Myocyte (in vitro differentiated cells): ENCODE measurements around the gene SOCS1. TPM values are rescaled to one million over a fixed set of nuclear protein-coding genes. Genes with fewer than 3 reads are reported as not detected.

ENCODE experiments used
- DNase-seq: peaks from one replicate; pipeline ENCODE4 v3.0.0-alpha.2; 2012; ENCODE audit warnings: low read depth
- total RNA-seq: library from RNA; depleted of rRNA; stranded (reverse); fragments of >200 nt; gene quantifications from 2 replicates; pipeline ENCODE4 v1.2.3, GENCODE V29; 2014

The SOCS1 gene
- total RNA-seq, 1 donor from 2014 or later = 1.2 TPM

DNA sequence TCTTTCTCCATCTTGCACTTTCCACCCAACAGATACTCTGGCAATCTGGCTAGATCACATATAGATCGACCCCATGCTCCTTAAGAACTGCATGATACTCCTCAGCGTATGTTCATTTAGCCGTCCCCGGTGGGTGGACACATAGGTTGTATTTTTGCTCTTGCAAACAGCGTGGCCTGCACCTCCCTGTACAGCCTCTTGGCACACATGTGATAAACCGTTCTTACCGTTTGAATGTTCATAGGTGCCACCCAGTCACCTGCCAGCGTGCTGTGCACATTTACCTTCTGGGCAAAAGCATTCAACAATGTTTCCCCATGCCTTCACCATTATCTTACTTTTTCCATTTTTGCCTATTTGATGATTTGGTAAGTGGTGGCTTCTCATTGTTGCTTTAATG, 6.9 kb upstream of the SOCS1 start:
- DNase-seq = no peak

DNA sequence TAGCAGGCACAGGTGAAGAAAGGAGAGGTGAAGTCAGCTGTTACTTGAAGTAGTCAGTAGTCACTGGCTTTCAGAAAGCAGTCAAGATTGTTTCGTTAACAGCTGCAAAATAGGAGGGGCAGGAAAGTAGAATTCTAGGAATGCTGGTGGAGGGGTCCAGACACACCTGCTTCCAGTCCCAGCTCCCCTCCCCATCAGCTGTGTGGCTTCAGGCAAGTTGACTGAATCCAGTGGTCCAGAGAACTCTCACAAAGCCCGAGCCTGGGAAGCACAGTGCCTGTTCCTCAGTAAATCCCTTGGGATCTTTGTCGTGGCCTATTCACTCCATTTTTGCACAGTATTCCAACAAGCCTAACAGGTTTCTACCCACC, 4.6 kb upstream of the SOCS1 start:
- no peak for DNase-seq

DNA sequence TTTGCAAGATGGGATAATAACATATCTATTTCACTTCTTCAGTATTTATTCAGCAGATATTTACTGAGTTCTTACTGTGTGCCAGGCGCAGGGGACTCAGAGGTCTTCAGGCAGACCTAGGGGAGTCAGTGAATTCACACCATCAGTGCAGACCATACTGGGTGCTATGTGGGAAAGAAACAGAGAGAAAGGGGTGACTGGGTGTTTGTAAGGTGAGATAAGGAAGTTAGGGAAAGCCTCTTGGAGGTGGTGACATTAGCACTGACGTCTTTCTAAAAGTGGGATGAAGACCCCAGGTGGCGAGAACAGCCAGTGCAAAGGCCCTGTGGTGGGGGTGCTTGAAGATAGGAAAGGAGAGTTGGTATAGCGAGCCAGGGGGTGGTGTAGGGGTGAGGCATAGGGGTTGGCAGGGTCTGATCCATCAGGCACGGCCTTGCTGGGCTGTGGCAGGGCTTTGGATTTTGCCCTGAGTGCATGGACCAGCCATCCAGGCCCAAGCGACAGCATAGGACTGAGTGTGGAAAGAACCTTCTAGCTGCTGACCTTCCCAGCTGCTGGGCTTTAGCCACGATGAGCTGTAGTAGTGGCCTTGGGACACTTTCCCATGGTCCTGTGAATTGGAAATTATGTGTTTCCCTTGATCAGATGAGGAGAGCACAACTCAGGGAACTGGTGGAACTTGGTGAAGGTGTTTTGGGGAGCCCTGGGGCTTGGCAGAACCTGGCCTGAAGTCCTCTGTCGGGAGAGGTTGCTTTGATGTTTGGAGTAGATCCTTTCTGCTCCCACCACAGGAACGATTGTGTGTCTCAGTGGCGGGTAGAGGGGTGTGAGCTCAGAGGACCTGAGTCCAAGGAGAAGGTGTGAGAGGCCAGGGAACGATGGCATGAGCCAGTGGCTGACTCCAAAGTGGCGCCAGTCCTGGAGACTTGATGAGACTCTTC, 3.9 kb upstream of the SOCS1 start:
- no peak for DNase-seq

DNA sequence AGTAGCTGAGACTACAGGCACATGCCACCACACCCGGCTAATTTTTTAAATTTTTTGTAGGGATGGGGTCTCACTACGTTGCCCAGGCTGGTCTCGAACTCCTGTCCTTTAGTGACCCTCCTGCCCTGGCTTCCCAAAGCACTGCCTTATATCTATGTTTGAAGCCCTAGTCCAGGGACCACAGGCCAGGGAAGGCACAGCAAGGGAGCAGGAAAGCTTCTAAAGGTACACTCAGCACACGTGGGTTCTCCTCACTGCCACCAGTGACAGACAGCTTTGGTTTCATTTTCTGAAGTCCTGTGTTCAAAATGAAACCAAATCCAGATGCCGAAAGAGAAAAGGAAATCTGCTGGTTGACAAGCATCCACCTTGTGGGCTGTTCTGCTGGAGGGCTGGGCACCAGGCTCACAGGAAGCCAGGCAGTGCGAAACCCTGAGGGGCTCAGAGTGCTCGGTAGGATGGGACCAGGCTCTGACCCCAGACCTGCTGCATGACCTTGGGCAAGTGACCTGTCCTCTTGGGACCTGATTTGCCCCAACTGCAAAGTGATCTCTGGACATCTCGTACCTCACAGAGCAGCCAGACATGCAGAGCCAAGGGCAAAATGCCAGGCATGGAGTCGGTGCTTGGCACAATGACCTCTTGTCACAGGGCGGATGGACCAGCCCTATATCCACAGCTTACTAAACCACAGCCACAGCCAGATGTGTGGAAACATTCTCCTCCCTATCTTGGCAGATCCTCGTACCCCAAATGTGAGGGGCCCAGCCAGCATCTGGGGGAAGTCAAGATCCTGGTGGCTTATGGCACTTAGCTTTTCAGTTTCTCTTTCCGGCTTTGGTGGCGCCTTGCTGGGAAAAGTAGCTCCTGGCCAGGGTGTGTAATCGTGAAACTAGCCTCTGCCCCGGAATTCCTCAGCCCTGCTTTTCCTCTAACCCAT, 2.8 kb upstream of the SOCS1 start:
- DNase-seq = no peak

DNA sequence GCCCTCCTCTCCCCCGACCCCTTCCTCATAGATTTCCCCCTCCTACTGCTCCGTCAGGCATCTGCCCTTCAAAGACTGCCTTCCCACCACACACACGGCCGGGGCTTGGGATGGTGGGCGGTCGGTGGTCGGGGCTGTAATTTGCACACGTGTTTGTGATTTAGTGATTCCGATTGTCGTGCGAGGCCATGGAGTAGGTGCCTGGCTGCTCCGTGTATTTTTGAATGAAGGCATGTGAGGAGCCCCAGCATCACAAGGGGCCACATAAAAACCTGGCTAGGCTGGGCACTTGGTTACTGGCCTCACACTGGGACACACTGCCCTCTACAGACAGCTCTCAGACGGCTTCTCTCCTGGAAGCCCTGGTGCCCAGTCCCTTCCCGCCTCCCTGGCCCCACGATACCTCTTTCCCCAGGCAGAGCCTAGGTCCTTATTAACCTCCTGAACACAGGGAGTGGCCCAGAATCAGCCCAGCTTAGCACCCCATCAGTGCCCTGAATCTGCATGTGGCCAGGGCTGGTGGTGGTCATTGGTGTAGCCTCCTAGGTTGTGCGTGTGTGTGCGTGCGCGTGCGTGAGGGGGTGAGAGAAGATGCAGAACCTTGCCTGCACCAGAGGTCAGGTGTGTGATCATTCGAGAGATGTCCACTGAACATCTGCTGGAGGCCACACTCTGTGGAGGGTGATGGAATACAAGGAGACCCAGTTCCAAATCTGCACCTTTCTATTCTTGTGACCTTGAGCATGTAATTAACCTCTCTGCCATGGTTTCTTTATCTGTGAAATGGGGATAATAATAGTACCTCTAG, 1.3 kb upstream of the SOCS1 start:
- peak; percentile 86 for DNase-seq

DNA sequence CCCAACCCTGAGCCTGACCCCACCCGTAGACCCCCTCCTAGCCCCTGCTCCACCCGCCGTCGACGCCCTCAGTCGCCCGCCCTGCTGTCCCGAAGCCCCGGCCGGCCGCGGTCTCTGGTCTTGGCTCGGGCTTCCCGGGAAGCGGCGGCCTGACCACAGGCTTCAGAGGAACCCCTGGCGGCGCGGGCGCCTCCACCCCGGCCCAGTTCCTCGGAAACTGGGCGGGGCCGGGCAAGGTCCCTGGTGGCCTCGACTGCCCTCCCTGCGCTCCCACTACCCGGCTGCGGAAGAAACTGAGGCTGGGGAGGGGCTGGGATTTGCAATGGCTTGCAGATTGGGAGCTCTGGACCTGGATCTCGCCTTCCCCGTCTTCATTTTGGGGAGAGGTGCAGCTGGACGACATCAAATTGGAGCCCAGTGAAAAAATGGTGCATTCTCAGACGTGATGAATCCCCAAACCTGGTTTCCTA, 692 bp upstream of the SOCS1 start:
- peak; percentile 85 for DNase-seq

DNA sequence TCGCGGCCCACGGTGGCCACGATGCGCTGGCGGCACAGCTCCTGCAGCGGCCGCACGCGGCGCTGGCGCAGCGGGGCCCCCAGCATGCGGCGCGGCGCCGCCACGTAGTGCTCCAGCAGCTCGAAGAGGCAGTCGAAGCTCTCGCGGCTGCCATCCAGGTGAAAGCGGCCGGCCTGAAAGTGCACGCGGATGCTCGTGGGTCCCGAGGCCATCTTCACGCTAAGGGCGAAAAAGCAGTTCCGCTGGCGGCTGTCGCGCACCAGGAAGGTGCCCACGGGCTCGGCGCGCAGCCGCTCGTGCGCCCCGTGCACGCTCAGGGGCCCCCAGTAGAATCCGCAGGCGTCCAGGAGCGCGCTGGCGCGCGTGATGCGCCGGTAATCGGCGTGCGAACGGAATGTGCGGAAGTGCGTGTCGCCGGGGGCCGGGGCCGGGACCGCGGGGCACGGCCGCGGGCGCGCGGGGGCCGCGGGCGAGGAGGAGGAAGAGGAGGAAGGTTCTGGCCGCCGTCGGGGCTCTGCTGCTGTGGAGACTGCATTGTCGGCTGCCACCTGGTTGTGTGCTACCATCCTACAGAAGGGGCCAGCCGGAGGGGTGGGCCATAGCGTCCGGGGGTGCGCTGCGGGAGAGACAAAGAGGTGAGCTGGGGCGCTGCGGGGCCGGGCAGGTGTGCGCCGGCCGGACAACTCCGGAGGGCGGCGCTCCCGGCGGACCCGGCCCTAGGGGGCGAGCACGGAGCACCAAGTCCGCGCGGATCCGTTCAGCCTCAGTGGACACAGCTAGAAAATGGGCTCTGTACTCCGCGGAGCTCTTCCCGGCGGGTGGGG, 879 bp downstream of the SOCS1 start:
- DNase-seq = no peak

DNA sequence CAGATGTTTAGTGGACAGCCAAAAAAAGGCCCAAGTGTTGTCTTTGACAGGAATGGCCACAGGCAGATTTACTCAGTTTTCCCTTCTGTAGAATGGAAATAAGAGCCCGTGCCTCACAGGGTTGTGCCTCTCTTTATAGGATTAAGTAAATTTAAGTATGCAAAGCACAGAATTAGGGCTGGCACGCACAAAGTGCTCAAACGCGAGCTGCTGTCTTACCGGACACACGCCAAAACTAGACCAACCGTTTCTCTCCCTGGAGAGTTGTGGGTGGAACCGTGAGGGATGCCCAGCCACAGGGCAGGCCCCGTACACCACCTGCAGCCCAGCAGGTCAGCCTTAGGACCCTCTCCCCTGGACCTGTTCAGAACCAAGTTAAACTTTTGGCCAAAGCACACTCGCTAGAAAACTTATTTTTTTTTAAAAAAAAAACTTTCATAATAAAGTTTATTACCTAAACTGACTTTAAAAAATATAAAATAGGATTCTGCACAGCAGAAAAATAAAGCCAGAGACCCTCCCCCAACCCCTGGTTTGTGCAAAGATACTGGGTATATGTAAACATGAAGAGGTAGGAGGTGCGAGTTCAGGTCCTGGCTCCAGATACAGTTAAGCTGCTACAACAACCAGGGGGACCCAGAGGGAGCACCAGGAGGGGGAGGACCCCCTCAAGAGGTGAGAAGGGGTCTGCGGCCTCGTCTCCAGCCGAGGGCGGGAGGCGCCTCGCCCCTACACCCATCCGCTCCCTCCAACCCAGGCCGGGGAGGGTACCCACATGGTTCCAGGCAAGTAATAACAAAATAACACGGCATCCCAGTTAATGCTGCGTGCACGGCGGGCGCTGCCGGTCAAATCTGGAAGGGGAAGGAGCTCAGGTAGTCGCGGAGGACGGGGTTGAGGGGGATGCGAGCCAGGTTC, 1.8 kb downstream of the SOCS1 start:
- DNase-seq = no peak

DNA sequence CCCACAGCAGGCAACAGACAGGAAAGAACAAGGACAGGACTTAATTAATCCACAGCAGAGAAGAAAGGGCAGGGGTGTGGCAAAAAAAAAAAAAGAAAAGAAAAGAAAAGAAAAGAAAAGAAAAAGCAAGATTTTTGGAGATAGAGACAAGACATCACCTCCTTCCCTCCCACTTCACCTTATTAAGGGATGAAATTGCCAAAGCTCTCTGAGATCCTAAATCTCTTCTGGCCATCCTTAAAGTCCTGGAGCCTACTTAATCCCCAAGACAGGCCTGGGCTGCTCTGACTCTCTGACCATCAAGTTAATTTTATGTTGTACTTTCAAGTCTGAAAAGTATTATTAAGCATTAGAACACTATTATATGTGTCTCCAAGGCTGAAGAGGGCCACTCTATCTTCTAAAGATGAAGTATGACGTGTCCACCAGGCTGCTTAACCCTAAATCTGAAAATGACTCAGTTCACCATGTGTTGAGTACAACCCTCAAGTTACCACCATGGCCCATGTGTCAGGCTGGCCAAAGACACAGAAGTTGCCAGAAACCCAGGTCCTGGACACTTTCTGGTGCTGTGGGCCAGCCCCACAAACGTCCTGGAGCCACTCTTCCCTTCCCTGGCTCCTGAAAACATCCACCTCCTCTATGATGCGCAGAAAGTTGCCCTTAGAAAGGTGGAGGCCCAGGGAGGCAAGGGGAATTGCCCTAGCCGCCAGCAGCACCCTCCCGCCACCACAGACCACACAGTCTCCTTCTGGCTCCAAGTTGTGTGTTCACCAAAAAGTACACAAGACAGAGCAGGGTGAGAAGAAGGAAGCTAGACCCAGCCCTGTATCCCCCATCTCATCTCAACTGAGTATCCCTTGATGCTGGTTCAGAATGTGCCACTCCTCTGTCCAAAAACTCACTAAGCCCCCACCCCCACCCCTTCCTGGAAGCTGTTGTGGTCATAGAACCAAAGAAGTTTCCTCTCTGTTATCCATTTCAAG, 2.7 kb downstream of the SOCS1 start:
- peak; percentile 43 for DNase-seq

DNA sequence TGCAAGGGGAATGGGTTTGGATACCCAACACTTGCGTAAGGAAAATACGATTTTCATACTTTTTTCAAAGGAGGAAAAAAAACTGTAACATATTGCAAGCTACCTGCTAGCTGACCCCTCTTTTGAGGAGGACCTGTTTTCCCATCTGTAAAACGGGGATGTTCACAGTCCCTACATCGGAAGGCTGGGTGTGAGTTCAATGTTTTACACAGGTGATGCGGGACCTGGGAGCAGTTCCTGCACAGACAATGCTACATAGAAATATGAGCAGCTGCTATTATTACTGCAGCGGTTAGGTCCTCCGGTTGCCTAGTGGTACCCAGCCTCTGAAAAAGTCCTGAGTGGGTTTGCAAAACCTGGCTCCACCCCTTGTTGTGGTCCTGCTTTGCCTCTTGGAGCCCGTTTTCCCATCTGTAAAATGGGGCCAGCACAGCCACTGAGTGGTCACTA, 3.5 kb downstream of the SOCS1 start:
- no peak for DNase-seq

DNA sequence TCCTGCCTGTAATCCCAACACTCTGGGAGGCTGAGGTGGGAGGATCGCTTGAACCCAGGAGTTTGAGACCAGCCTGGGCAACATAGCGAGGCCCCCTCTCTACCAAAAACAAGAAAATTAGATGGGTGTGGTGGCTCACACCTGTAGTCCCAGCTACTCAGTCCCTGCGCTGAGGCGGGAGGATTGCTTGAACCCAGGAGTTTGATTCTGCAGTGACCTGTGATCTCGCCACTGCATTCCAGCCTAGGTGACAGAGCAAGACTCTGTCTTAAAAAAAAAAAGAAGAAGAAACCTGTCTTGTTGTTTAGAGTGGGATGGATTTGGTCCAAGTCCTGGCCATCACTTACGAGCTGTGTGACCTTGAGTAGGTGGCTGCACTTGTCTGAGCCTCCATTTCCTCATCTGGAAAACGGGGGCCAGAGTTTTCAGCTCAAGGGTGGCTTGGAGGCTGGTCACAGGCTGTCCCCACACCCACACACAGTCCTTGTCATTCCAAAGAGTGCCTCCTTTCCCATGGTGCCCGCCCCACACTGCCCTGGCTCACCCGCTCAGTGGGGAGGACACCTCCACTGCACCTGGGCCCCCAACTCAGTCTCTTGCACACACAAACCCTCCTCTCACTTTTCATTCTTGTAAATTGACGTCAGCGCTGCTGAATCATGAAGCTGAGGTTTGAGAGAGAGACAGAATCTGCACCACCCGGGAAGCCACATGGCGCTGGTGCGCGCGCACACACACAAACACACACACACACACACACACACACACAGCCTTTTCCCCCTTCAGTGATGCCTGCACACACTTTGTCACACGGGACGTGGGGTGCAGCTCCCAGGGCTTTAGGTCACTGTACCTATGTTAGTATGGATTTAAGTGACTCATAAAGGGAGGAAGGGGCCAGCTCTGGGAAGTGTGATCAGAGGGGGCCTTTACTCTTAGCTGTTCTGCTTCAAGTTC, 4.2 kb downstream of the SOCS1 start:
- no peak for DNase-seq

DNA sequence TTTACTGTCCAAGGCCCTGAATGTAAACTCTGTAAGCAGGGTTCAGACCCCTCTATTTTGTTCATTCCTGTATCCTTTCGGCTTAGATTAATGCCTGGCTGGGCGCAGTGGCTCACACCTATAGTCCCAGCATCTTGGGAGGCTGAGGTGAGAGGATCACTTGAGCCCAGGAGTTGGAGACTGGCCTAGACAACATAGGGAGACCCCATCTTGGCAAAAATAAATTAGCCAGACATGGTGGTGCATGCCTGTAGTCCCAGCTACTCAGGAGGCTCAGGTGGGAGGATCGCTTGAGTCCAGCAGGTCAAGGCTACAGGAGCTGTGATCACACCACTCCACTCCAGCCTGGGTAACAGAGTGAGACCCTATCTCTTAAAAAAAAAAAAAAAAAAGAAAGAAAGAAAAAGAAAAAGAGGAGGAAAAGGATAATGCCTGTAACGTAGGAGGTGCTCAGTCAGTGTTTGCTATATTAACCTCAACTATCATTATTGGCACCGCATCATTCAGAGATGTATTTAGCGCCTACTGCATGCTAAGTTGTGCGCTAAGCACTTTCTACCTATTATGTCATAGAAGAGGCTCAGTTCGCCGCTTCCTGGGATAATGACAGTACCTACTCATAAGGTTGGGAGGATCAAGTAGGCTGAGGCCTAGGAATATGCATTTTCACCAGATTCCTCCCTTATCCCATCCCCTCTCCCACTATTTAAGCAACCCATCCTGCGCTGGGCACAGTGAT, 5.0 kb downstream of the SOCS1 start:
- DNase-seq = no peak

DNA sequence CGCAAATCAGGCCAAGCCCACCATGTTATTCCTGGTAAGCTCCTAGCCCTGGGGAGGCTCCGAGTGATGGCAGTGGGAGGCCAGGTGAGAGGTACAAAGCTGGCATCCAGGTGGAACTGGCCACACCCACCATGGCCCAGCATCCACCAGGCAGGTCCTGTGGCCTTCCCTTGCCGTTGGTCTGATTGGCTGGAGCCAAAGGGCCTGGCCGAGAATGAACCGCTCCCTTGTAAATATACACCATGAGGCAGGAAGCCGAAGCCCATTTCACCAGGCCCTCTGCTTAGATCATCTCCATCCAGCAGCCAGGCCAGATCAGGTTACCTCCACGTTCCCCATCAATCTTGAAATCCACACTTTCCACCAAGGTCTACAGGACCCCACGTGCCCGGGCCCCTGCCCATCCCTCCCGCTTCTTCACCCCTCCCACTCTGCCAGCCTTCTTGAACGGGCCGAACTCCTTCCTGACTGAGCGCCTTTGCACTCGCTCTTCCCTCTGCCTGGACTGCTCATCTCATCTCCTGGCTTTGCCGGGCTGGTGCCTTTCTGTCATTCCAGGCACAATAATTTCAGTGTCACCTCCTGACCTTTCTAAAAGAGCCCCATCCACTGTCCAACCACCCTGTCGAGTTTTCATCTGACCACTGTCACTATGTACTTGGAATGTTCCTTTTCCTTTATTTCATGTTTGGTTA, 5.8 kb downstream of the SOCS1 start:
- no peak for DNase-seq

DNA sequence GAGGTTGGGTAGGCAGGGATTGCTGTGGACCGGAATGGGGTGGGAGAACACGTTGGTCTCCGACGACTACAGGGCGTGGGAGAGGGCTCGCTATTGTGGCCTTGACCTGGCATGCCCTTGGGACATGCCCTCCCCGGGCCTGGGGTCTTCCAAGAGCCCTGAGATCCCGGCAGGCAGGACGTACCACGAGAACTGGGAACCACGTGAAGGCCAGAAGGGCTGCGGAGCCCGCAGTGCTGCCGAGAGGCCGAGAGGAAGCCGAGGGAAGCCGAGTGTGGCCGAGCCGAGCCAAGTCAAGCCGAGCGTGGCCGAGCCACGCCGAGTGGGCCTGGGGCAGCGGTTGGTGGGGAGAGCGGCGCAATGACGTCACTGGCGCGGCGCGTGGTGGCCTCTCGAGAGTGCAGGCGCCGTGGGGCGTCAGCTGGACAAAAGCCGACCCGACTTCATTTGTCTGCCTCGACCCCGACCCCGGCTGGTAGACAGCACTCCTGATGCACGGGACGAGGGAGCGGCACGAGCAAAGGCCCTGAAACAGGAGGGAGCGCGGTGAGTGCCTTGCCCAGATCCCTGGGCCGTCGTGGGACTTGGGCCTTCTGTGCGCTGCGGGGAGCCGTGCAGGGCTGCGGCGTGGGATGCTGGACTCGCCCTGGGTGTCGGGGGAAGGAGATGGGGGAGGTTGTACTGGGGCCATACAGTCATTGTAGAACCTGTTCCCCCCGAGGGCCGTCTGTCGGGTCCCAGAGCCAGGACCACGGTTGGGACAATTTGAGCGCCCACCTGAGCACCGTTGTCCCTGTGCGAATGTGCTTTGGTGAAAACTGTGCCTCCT, 6.6 kb downstream of the SOCS1 start:
- DNase-seq = no peak
